ENCODE data around the gene ABCA9.

DNA sequence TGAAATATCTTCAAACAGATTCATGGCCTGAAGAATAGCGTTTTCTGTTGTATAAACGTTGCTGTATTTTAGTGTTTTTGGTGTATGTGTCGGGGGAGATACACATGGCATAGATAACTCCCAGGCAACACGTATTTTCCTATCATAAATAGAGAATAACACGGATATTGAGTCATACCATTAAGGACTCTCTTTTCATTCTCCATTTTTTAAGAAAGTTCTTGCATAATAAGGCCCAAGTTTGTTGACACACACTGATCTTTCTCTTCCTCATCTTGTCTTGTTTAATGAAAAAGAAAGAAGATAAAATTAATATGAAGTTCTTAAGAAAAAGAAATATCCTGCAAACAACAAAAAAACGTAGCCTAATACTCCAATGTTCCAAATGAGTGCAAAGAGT lies 119.0 kb downstream of the ABCA9 start:
- TF ChIP-seq ZNF561 (tag by site-specific recombination; IDR thresholded peaks at IDR 0.05; ENCODE audit: borderline replicate concordance) (no peak), ZIC2 (tag by site-specific recombination; IDR thresholded peaks at IDR 0.05) (no peak), ZNF274 (IDR thresholded peaks at IDR 0.05; ENCODE audit: low read length) (no peak), ZNF274 (tag by site-specific recombination; IDR thresholded peaks at IDR 0.05; ENCODE audit: borderline replicate concordance) (no peak)
